GM12872 (cell line): Measurements from ENCODE around the gene RPA3.

Source experiments
- TF ChIP-seq, protein P1 (sequence below): IDR thresholded peaks from 3 replicates; pipeline ENCODE4 v1.5.1; 2011; ENCODE audit warnings: low read depth, mild to moderate bottlenecking, low read length, moderate library complexity; ENCODE audit not compliant: insufficient read depth

The RPA3 gene

DNA sequence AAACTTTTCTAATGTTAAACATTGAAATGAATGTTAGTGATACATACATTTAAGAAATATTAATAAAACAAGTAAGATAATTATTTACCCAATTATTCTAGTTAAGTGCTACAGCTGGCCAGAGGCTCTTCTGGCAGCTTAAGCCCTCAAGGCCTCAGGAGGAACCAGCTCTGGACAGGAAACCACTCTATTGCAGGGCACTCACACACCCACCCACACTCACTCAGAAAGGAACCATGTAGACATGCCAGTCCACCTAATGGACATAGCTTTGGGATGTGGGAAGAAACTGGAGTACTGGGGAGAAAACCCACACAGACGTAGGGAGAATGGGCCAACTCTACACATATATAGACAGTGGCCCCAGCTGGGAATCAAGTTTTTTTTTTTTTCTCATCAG, 49.7 kb downstream of the RPA3 start:
- TF ChIP-seq, protein P1, sequence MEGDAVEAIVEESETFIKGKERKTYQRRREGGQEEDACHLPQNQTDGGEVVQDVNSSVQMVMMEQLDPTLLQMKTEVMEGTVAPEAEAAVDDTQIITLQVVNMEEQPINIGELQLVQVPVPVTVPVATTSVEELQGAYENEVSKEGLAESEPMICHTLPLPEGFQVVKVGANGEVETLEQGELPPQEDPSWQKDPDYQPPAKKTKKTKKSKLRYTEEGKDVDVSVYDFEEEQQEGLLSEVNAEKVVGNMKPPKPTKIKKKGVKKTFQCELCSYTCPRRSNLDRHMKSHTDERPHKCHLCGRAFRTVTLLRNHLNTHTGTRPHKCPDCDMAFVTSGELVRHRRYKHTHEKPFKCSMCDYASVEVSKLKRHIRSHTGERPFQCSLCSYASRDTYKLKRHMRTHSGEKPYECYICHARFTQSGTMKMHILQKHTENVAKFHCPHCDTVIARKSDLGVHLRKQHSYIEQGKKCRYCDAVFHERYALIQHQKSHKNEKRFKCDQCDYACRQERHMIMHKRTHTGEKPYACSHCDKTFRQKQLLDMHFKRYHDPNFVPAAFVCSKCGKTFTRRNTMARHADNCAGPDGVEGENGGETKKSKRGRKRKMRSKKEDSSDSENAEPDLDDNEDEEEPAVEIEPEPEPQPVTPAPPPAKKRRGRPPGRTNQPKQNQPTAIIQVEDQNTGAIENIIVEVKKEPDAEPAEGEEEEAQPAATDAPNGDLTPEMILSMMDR = no peak

DNA sequence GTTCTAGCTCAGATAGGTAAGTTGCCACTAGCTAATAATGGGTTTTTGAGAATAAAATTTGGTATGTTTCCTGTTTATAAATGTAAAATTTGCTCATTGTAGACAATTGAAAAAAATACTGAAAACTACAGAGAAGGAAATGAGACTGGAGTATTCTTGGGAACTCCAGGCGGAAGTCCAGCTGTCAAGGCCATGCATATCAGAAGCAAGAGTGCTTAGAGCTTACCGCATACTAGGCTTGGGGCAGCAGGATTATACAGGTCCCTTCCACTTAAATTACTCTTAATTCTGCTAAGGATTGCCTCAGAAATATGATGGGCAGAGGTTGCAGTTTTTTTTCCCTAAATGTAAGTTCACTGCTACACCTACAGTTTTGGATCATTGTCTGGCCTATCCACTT, 51.2 kb downstream of the RPA3 start:
- TF ChIP-seq, protein P1 = no peak

DNA sequence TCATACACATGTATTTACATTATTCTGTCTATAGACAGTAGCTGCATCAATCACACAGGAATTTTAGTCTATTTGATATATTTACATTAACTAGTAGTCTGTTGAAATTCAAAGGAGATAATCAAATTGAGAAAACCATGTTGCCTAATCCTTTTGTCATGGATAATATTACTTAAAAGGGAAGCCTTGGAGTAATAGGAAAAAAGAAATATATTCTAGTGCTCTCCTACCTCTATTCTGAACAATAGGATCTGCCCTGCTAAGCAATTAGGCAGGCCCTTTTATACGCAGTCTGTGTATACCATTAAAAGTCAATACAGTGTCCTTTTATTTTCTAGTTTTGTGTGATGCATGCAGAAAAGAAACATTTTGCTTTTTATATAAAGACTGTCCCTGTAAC, 53.4 kb downstream of the RPA3 start:
- TF ChIP-seq, protein P1 = no peak

DNA sequence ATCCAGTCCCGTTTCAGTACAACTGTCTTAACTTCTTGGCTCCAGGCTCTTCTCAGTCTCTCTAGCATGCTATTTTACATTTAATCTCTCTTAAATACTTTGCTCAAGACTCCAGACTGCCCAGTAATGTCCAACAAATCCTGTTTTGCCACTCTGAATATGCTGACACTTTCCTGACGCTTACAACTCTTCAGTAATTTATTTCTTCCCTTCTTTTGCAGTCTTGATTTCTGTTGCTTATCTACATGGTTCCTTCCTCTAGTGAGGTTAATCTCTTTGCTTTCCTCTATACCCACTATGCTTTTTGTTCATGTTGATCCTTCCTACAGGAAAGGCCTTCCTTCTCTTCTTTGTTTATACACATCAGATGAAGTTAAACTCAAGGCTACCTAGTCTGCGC, 54.1 kb downstream of the RPA3 start:
- TF ChIP-seq, protein P1 = no peak

DNA sequence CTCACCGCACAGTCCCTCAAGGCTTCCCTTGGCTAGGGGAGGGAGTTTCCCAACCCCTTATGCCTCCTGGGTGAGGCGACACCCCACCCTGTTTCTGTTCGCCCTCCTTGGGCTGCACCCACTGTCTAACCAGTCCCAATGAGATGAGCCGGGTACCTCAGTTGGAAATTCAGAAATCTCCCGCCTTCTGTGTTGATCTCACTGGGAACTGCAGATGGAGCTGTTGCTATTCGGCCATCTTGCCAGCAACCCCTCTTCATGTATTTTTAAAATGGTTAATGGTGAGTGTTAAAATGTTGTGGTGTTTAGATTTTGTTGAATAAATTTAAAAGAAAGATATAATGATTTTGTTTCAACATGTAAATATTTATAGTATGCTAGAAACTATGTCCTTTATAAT, 55.9 kb downstream of the RPA3 start:
- TF ChIP-seq, protein P1 = no peak

DNA sequence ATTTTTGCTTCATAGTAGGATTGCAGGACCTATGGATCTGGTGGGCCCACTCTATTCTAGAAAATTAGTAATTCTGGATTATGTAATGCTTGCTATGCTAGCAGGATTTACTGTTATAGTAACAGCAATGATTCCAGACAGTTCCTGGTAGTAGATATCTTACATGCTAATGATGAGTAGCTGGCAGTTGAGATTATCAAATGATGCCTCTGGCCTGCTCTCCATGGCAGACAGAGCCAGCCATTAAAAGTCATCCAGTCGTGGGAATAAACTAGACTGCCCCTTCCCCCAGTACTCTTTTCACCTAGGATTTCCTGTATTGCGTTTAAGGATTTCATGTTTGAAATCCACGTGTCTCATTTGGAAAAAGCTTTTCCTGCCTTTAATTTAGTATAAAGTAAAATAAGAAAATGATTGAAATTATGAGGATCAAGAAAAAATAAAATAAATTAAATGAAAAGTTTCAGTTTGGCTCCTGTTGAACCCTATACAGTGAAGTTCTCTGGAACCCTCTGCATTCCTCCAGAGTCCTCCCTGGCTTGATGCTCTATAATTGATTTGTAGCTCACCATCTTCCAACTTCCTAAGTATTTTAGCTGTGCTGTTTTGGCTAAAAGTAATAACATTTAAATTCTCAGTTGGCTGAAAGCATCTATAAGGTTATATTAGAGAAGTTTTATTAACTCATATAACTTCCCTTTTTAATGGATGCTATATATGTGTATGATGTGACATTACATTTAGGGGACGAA, 63.3 kb downstream of the RPA3 start:
- TF ChIP-seq, protein P1 = no peak

DNA sequence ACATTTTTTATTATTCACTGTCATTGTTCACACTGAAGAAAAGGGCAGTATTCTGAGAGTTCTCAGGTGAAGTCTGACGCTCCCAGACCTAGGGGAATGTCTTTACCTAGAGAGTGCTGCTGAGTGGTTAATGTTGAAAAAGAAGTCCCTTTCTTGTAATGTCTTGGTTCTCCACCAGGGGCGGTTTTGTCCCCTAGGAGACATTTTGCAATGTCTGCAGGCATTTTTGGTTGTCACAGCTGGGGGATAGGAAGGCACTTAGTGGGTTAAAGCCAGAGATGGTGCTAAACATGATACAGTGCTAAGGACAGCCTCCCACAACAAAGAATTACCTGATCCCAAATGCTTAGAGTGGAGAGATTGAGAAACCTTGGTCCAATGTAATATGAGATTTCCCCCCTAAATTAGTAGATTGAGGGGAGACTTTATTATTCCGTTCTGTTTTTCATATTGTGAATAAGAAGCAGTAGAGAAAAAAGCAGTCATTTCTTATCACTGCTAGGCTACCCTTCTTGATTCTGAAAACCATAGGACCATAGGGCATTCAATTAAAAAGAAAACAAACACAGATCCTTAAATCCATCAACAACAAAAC, 64.7 kb downstream of the RPA3 start:
- TF ChIP-seq, protein P1 = peak; percentile 79
